ENCODE results near the gene CAMKK1. TPM values are rescaled to one million over a fixed set of nuclear protein-coding genes. Genes with fewer than 3 reads are reported as not detected.
A peak's percentile ranks its signal among the peaks of the same experiment; 100 is the strongest.

Gene CAMKK1
- total RNA-seq, 2 donors from 2014 or later, result 3.8 to 6.3 TPM

DNA sequence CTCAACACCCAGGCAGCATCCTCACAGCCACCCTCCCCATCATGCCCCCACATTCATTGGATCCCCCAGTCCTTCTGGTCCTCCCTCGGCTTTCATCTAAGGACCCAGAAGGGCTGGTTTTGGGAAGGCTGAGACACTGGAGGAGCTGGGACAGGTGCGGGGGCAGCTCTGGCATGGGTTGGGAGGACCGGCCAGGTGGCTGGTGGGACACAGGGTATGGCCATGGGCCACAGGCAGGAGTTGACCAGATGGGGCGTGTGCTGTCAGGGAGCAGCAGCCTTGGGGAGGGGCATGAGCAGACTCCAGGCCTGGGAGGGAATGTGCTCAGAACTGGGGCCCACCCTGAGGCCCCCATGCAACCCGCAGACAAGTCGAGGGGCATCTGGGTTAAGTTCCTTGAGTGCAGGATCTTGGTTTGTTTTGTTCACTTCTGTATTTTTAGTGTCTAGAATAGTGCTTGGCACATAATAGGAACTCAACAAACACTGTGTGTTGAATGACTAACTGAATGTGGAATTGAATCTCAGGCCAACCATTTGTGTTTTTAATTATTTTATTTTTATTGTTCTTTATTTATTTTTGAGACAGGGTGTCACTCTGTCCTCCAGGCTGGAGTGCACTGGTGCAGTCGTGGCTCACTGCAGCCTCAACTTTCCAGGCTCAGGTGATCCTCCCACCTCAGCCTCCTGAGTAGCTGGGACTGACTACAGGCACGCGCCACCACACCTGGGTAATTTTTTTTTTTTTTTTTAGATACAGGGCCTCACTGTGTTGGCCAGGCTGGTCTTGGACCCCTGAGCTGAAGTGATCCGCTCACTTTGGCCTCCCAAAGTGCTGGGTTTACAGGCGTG is 17.8 kb upstream of the CAMKK1 start:
- H3K4me3 ChIP-seq (ENCODE audit: low read length), result no peak overlapping the region
- H3K27ac Mint-ChIP-seq, result no peak overlapping the region
- no peaks in the 10 kb centered on the region for H3K27me3 Mint-ChIP-seq (ENCODE audit: insufficient read depth)
- DNase-seq, result no peak
- H3K36me3 ChIP-seq (ENCODE audit: control insufficient read depth, insufficient read depth, low read length), result no peaks in the 10 kb centered on the region
- H3K9me3 Mint-ChIP-seq, result no peaks in the 10 kb centered on the region
- no peak overlapping the region for H3K4me3 Mint-ChIP-seq
- no peaks in the 10 kb centered on the region for H3K36me3 Mint-ChIP-seq (ENCODE audit: low read depth)
- peak overlapping the region; percentile 60 for H3K27ac ChIP-seq (ENCODE audit: low read depth, low read length)
- TF ChIP-seq, protein P1, sequence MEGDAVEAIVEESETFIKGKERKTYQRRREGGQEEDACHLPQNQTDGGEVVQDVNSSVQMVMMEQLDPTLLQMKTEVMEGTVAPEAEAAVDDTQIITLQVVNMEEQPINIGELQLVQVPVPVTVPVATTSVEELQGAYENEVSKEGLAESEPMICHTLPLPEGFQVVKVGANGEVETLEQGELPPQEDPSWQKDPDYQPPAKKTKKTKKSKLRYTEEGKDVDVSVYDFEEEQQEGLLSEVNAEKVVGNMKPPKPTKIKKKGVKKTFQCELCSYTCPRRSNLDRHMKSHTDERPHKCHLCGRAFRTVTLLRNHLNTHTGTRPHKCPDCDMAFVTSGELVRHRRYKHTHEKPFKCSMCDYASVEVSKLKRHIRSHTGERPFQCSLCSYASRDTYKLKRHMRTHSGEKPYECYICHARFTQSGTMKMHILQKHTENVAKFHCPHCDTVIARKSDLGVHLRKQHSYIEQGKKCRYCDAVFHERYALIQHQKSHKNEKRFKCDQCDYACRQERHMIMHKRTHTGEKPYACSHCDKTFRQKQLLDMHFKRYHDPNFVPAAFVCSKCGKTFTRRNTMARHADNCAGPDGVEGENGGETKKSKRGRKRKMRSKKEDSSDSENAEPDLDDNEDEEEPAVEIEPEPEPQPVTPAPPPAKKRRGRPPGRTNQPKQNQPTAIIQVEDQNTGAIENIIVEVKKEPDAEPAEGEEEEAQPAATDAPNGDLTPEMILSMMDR (conservative IDR thresholded peaks at IDR 0.05), result no peak
- H3K27me3 ChIP-seq (ENCODE audit: control insufficient read depth, insufficient read depth, low read length, poor library complexity, severe bottlenecking), result no peaks in the 10 kb centered on the region
- H3K4me1 Mint-ChIP-seq, result no peaks in the 10 kb centered on the region
- no peak overlapping the region for H3K9ac ChIP-seq (ENCODE audit: extremely low read depth, low read length, poor library complexity, severe bottlenecking)
- WGBS, 2 experiments (ENCODE audit: insufficient coverage in 1 of 2, insufficient read length in 1 of 2), result 85% methylated on average over 6 to 11 of the region's 11 CpGs
- H3K9me3 ChIP-seq (ENCODE audit: control insufficient read depth, low read length), result no peaks in the 10 kb centered on the region
- no peaks in the 10 kb centered on the region for H3K4me1 ChIP-seq (ENCODE audit: control insufficient read depth, insufficient read depth, low read length)

DNA sequence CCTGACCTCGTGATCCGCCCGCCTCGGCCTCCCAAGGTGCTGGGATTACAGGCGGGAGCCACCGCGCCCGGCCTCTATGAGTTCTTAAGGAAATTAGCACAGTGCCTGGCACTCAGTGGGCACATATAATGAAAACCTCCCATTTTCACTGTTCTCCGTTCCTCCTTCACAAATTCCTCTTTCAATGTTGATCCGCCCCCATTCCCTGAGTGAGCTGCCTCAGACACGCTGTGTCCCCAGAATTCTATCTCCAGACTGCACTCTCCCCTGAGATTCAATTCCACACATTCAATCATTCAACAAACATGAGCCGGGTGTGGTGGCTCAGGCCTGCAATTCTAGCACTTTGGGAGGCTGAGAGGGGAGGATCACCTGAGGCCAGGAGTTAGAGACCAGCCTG is 16.4 kb upstream of the CAMKK1 start:
- Histone ChIP-seq H3K9me3 (ENCODE audit: control insufficient read depth, low read length) (no peaks in the 10 kb centered on the region), H3K27me3 (ENCODE audit: control insufficient read depth, insufficient read depth, low read length, poor library complexity, severe bottlenecking) (no peaks in the 10 kb centered on the region), H3K27ac (ENCODE audit: low read depth, low read length) (no peak overlapping the region), H3K36me3 (ENCODE audit: control insufficient read depth, insufficient read depth, low read length) (no peaks in the 10 kb centered on the region), H3K4me3 (ENCODE audit: low read length) (no peak overlapping the region), H3K4me1 (ENCODE audit: control insufficient read depth, insufficient read depth, low read length) (no peaks in the 10 kb centered on the region), H3K9ac (ENCODE audit: extremely low read depth, low read length, poor library complexity, severe bottlenecking) (no peak overlapping the region)
- Mint-ChIP-seq H3K27ac (no peak overlapping the region), H3K9me3 (no peaks in the 10 kb centered on the region), H3K27me3 (ENCODE audit: insufficient read depth) (no peaks in the 10 kb centered on the region), H3K4me3 (no peak overlapping the region), H3K36me3 (ENCODE audit: low read depth) (no peaks in the 10 kb centered on the region), H3K4me1 (no peaks in the 10 kb centered on the region)
- 89 to 95% methylated on average over 8 to 12 of the region's 12 CpGs for WGBS, 2 experiments (ENCODE audit: insufficient coverage in 1 of 2, insufficient read length in 1 of 2)
- DNase-seq, result no peak
- TF ChIP-seq, protein P1 (conservative IDR thresholded peaks at IDR 0.05), result no peak

DNA sequence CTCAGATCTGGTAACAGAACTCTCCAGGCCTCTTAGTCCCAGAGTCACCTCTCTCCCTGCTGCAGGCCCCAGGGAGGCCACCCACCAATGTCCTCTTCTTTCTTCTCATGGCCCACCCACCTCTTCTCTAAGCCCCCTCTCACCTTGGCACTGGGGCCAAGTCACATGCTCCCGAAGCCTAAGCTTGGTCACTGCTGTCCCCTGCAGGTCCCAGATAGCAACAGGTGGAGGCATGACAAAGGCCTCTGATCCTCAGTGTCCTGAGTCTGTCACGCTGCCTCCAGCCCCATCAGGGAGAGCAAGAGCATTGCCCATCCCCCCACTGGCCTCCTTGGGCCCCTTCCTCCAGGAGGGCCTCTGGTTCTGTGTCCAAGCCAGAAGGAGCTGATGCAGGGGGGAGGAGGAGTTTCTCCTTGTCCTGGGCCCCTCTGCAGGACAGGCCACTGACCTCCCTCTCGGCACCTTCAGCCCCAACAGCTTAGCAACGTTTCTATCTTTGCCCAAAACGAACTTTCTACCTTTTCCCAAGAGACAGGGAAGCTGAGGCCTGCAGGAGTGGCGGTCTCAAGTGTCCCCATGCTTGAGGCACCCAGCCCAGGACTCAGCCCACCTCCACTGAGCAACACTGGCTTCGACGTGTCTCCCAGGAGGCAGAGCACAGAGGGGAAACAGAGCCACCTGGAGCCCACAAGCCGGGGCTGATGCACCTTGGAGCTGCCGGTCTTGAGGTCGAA is 14.8 kb upstream of the CAMKK1 start:
- DNase-seq, result peak; percentile 89
- H3K27me3 Mint-ChIP-seq (ENCODE audit: insufficient read depth), result no peaks in the 10 kb centered on the region
- Histone ChIP-seq H3K36me3 (ENCODE audit: control insufficient read depth, insufficient read depth, low read length) (no peaks in the 10 kb centered on the region), H3K9me3 (ENCODE audit: control insufficient read depth, low read length) (no peaks in the 10 kb centered on the region), H3K27ac (ENCODE audit: low read depth, low read length) (no peak overlapping the region), H3K4me3 (ENCODE audit: low read length) (no peak overlapping the region), H3K27me3 (ENCODE audit: control insufficient read depth, insufficient read depth, low read length, poor library complexity, severe bottlenecking) (no peaks in the 10 kb centered on the region), H3K4me1 (ENCODE audit: control insufficient read depth, insufficient read depth, low read length) (no peaks in the 10 kb centered on the region), H3K9ac (ENCODE audit: extremely low read depth, low read length, poor library complexity, severe bottlenecking) (no peak overlapping the region)
- 83 to 92% methylated on average over 7 to 11 of the region's 11 CpGs for WGBS, 2 experiments (ENCODE audit: insufficient coverage in 1 of 2, insufficient read length in 1 of 2)
- H3K36me3 Mint-ChIP-seq (ENCODE audit: low read depth), result no peaks in the 10 kb centered on the region
- H3K4me1 Mint-ChIP-seq, result peaks cover 4% of the 10 kb centered on the region
- peak overlapping the region; percentile 36 for H3K27ac Mint-ChIP-seq
- TF ChIP-seq, protein P1 (conservative IDR thresholded peaks at IDR 0.05), result peak; percentile 74
- H3K4me3 Mint-ChIP-seq, result no peak overlapping the region
- H3K9me3 Mint-ChIP-seq, result no peaks in the 10 kb centered on the region
